ENCODE data around the gene CSAD.

Gene CSAD

GRCh38 chr12:53198486-53199110 is 17.9 kb upstream of the CSAD start:
- no peak for DNase-seq

DNA sequence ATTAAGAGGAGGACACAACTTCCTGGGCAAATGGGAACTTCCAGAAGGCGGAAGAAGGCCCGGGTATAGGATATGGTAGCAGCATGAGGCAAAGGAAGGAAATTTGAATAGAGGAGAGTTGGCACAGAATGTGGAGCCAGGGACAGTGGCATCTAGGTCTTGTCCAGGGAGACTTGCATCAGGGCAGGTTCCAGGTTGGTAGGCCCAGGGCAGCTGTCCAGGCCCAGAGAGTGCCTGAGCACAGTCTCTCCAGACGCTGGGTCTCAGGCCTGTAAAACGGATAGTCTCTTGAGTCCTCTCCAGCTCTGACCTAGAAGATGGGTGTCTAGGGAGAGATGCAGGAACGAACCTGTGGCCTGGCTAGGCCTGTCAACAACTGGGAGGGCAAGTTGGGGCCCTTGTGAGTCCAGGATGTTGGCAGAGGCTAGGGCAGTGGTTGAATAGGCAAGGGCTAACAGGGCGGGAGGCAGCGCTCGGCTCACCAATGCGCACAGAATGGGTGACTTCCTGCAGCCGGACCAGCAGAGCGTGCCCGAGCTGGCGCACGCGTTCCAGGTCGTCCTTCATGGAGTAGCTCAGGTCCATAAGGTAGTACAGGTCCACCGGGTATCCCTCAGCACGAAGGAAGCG is 16.4 kb upstream of the CSAD start:
- no peak for DNase-seq

GRCh38 chr12:53196486-53196885 is 15.8 kb upstream of the CSAD start:
- DNase-seq, result no peak

- DNase-seq, result no peak
Measured at GRCh38 chr12:53195516-53196420, 15.0 kb upstream of the CSAD start.

- DNase-seq, result no peak
Measured at GRCh38 chr12:53194973-53195372, 14.2 kb upstream of the CSAD start.

DNA sequence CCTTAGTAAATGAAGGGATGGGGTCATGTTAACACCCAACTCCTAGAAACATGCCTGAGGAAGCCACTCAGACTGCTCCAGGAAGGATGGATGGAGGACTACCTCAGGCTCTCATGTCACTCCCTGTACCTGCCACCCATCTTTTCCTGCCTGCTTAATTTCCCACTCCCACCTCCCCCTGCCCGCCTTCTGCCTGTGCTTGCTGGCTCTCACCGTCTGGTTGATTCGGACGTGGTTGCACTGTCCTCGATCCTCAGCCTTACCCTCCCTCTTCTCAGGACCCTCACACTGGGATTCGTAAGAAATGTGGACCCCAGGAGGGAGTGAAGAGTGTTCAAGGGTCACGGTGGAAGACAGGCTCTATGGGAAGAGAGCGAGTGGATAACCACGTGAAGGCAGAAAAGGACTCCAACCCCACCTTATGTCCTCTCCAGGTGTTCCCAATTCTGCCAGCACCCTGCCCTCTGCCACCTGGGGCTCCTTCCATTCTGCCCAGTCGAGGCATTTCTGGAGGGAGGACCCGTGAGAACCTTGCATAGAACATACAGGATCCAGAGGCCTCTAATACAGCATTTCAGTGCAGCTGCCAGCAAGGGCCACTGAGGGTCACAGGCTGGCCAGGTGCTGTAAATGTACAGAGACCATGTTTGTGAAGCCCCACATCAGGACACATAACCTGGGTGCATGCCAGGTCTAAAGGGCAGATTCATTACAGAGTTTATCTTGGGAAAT is 13.4 kb upstream of the CSAD start:
- DNase-seq, result no peak

- no peak for DNase-seq
Measured at GRCh38 chr12:53193040-53193439, 12.3 kb upstream of the CSAD start.

GRCh38 chr12:53192531-53193021 is 11.9 kb upstream of the CSAD start:
- DNase-seq, result no peak

DNA sequence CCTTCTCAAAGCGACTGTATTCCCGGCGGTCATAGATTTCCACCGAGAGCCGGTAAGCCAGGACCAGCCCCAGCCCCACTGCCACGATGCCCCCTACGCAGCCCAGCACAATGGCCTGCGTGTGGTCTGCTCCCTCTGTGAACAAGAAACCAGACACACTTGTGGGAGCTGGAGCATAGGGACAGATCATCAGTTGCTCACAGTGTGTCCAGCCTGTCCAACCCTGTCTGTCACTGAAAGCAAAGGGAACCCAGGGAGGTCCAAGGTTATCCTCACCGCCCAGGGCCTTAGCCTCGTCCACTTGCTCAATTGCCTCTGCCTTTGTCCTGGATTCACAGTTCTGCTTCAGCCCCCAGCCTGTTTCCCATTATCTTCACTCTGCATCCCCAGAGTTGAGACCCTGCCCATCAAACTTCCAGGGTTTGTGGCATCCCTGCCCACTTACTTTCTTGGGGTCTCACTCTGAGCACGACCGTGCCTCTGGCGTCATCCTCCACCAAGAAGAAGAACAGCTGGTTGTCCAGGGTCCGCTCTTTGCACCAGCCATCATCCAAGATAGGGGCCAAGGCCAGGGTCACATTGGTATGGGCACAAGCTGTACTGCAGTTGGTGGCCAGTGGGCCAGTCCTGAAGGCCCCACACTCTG is 11.3 kb upstream of the CSAD start:
- DNase-seq, result no peak

DNA sequence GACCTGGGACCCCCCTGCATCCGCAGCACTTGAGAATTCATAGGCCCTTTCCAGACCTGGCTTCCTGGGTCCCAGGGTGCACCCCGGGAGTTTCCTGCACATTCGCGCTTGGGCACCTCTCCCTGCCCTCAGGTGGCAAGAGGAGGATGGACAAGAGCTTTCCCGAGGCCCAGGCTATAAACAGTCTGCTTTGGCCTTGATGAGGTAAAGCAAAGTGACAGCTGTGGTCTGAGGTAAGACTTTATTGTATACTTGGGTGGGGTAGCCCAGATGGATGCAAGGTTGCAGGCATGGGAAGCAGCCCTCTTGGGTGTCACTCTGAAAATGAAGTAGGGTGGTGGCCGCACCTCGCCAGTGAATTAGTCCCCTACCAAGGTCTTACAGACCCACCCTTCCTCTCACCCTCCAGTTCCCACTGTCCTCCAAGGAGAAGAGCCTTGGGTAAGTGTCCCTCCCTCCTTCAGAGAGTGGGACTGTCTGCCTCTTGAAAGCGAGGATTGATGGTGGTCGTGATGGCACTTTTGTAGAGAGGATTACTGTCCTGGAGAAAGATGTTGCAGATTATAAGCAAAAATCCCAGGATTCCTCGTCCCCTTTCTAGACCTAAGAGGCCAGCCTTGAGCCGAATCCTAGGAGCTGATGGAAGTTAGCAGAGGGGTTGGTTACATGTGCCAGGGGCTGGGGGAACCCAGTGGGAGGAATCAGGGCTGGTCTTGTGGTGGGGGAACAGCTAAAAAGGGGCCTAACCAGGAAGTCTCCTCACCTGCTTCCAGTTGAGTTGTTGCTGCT is 10.6 kb upstream of the CSAD start:
- DNase-seq, result no peak

DNA sequence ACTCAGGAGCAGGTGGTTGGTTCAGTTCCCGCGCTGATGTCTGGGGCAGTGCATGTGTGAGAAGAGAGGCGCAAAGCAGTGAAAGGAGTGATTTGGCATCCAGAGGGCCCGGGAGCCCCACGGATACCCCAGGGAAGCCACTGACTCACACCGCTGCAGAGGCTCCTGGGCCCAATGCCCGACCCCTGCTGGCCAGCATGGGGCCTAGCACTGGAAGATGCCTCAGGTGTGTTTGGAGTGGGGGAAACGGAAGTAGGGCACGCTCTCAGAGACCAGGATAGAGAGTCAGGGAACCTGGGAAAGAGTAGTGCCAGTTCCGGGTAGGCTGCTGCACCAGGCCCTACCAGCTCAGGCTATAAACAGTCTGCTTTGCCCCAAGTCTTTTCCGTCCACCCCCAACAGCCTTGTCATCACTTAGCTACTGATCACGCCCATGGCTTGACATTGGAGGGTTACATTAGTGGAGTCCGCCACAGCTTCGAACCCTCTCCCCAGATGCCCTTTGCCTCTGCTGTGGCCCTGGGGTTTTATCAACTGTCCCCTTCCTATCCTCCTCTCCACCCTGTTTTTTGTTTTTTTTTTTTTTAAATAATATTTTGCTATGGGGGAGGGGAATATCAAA is 9.5 kb upstream of the CSAD start:
- peak; percentile 18 for DNase-seq

GRCh38 chr12:53187145-53187899 is 6.6 kb upstream of the CSAD start:
- no peak for DNase-seq

DNA sequence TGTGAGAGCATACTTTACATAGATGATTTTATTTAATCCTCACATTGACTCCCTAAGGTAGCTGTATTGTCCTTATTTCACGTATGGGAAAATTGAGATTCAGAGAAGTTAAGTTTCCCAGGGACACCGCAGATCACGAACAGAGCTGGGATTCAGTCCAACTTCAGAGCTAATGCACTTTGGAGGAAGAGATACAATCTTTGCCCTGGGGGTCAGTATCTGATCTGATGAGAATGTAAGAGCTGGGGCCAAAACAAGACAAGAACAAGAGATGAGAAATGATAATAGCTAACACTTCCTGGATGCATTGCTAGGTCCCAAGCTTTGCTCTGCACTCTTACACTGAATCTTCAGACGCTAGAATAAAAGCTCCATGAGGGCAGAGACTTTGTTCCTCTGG is 6.0 kb upstream of the CSAD start:
- DNase-seq, result no peak

DNA sequence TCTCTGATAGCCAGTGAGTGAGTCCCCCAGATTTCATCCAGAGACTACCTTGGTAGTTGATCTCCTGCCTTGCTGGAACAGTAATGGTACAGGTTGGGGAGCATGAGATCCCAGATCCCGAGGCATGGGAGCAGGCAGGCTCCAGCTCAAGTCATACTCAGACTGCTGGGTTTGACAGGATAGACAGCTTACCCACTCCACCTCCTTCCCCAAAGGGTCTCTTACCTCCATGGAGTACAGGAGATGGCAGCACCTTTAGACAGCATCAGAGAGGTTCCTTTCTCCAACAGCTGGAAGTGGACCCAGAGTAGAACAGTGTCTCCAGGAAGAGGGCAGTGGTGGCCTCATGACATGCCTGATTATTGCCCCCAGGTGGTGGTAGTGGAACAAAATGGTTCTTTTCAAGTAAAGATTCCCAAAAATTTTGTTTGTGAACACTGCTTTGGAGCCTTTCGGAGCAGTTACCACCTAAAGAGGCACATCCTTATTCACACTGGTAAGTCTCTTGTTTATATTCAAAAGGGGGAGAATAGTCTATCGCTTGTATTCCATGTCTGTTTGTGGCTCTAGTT is 4.9 kb upstream of the CSAD start:
- DNase-seq, result no peak

DNA sequence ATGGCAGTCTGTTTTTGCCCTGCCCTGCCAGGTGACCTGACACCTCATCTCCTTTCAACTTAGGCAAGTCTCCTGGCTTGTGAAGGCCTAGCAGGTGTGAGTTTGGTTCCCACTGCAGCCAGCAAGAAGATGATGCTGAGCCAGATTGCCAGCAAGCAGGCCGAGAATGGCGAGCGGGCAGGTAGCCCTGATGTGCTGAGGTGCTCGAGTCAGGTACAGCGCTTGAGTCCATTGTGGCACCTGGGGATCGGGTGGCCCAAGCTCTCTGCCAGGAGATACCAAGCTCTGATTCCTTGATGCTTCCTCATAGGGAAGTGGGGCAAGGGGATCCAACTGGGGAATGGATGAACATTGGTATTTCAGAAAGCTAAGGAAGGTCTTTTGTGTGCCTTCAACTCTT is 4.1 kb upstream of the CSAD start:
- no peak for DNase-seq

GRCh38 chr12:53182903-53183302 is 2.2 kb upstream of the CSAD start:
- no peak for DNase-seq

DNA sequence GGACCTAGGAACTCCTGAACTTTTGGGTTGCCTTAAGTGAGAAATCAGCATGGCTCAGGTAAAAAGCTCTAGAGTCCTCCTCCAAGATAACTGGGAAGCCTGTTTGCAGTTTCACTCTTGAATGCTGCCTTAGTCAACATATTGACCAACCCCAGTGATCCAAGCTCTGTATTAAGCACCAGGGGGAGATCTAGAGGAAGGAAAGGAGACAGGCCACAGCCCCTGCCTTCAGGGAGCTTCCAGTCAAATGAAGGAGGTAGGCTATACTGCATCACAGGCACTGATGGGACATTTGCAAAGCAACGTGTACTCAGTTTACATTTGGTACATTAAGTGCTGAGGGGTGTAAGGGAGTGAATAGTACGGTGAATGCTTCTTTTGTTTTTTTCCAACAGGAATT is 1.2 kb upstream of the CSAD start:
- DNase-seq, result no peak

GRCh38 chr12:53180931-53181645 is 363 bp upstream of the CSAD start:
- DNase-seq, result peak; percentile 87

GRCh38 chr12:53179687-53180219 is 972 bp downstream of the CSAD start:
- DNase-seq, result peak; percentile 52

All from midbrain (tissue), 1 donor.